Trophoblast cell (in vitro differentiated cells and primary cell): ENCODE results near the gene S100A13.
"Not testable (repeated sequence)": the region's sequence is repeated elsewhere in the genome, so short reads cannot be mapped to it uniquely, and the experiment has no call there.

ENCODE experiments used
- DNase-seq, 2 donors: peaks; one replicate each; pipeline ENCODE4 v3.0.0-alpha.2; 2016
- H2AFZ ChIP-seq: 2 replicates; pipeline ENCODE4 v1.6.1; 2013; ENCODE audit warnings: low read length, moderate library complexity, mild to moderate bottlenecking; ENCODE audit not compliant: insufficient read depth, poor library complexity
- H2AK5ac ChIP-seq: 2 replicates; pipeline ENCODE4 v1.6.1; 2013; ENCODE audit warnings: mild to moderate bottlenecking, low read length
- H2BK120ac ChIP-seq: 2 replicates; pipeline ENCODE4 v1.6.1; 2013; ENCODE audit warnings: low read length, mild to moderate bottlenecking, moderate library complexity; ENCODE audit not compliant: insufficient read depth, poor library complexity
- H2BK12ac ChIP-seq: 2 replicates; pipeline ENCODE4 v1.6.1; 2013; ENCODE audit warnings: mild to moderate bottlenecking, low read length, moderate library complexity
- H2BK5ac ChIP-seq: 2 replicates; pipeline ENCODE4 v1.6.1; 2013; ENCODE audit warnings: low read length, low read depth, moderate library complexity, mild to moderate bottlenecking; ENCODE audit not compliant: poor library complexity
- H3K14ac ChIP-seq: 2 replicates; pipeline ENCODE4 v1.6.1; 2013; ENCODE audit warnings: mild to moderate bottlenecking, low read length
- H3K18ac ChIP-seq: 2 replicates; pipeline ENCODE4 v1.6.1; 2013; ENCODE audit warnings: mild to moderate bottlenecking, low read length
- H3K23ac ChIP-seq: 2 replicates; pipeline ENCODE4 v1.6.1; 2013; ENCODE audit warnings: low read length
- H3K27ac ChIP-seq: 2 replicates; pipeline ENCODE4 v1.5.1; 2013; ENCODE audit warnings: low read depth, mild to moderate bottlenecking, inconsistent platforms, low read length, moderate library complexity
- H3K27me3 ChIP-seq: 2 replicates; pipeline ENCODE4 v1.6.1; 2013; ENCODE audit warnings: inconsistent platforms, mild to moderate bottlenecking, low read length, moderate library complexity; ENCODE audit not compliant: insufficient read depth
- H3K36me3 ChIP-seq, 2 experiments: 1 replicate in 1 of 2; 2 replicates in 1 of 2; pipeline ENCODE4 v1.6.1; 2013; ENCODE audit warnings: low read length in 2 of 2, mild to moderate bottlenecking in 2 of 2, moderate library complexity in 1 of 2; ENCODE audit not compliant: insufficient read depth in 2 of 2, control insufficient read depth in 1 of 2
- H3K4ac ChIP-seq: 2 replicates; pipeline ENCODE4 v1.6.1; 2013; ENCODE audit warnings: low read depth, mild to moderate bottlenecking, low read length, moderate library complexity
- H3K4me1 ChIP-seq, 2 experiments: 1 replicate in 1 of 2; 2 replicates in 1 of 2; pipeline ENCODE4 v1.6.1; 2013; ENCODE audit warnings: low read length in 2 of 2, mild to moderate bottlenecking in 2 of 2, moderate library complexity in 1 of 2; ENCODE audit not compliant: insufficient read depth in 2 of 2, control insufficient read depth in 1 of 2
- H3K4me2 ChIP-seq: 2 replicates; pipeline ENCODE4 v1.6.1; 2013; ENCODE audit warnings: inconsistent platforms, mild to moderate bottlenecking, low read length, moderate library complexity
- H3K4me3 ChIP-seq: 2 replicates; pipeline ENCODE4 v1.5.1; 2013; ENCODE audit warnings: mild to moderate bottlenecking, low read depth, low read length, inconsistent platforms
- H3K79me1 ChIP-seq: one replicate; pipeline ENCODE4 v1.6.1; 2013; ENCODE audit warnings: low read length
- H3K79me2 ChIP-seq: 2 replicates; pipeline ENCODE4 v1.6.1; 2013; ENCODE audit warnings: low read length, mild to moderate bottlenecking; ENCODE audit not compliant: control insufficient read depth, insufficient read depth, poor library complexity
- H3K9ac ChIP-seq: 2 replicates; pipeline ENCODE4 v1.6.1; 2013; ENCODE audit warnings: mild to moderate bottlenecking, low read length
- H3K9me3 ChIP-seq: 2 replicates; pipeline ENCODE4 v1.6.1; 2013; ENCODE audit warnings: low read depth, mild to moderate bottlenecking, control low read depth, inconsistent platforms, low read length; ENCODE audit not compliant: insufficient read depth
- H4K12ac ChIP-seq: 2 replicates; pipeline ENCODE4 v1.6.1; 2013; ENCODE audit warnings: low read depth, mild to moderate bottlenecking, low read length, moderate library complexity
- H4K8ac ChIP-seq: 2 replicates; pipeline ENCODE4 v1.6.1; 2013; ENCODE audit warnings: low read depth, mild to moderate bottlenecking, low read length, moderate library complexity
- H4K91ac ChIP-seq: one replicate; pipeline ENCODE4 v1.6.1; 2013; ENCODE audit warnings: low read depth, mild to moderate bottlenecking, low read length, moderate library complexity
- WGBS: extraction: QIAGEN DNeasy Blood & Tissue Kit; methylation state at CpG from one replicate; pipeline ENCODE4 v1.1.7; 2013; ENCODE audit warnings: missing lambda C conversion rate; ENCODE audit not compliant: insufficient read length, insufficient coverage; ENCODE audit errors: extremely low coverage; 5-methylcytosine and 5-hydroxymethylcytosine counted together

S100A13 gene

GRCh38 chr1:153670257-153670858, 43.1 kb upstream of the S100A13 start:
- Histone ChIP-seq H4K8ac (peak overlapping the region; percentile 85), H4K91ac (peak overlapping the region; percentile 88), H2BK5ac (peak overlapping the region; percentile 55), H3K79me1 (peaks cover 5% of the 10 kb centered on the region), H2BK120ac (peak overlapping the region; percentile 19), H3K14ac (peak overlapping the region; percentile 82), H3K4me1 (peaks cover 0 to 2% of the 10 kb centered on the region in 2 experiments), H3K27ac (peak overlapping the region; percentile 1), H3K23ac (no peak overlapping the region), H3K36me3 (peaks cover 28 to 35% of the 10 kb centered on the region in 2 experiments), H3K4ac (peak overlapping the region; percentile 96), H3K9me3 (no peaks in the 10 kb centered on the region), H3K4me3 (peak overlapping the region; percentile 92), H4K12ac (peak overlapping the region; percentile 43), H3K9ac (peak overlapping the region; percentile 95), H2AK5ac (peak overlapping the region; percentile 73), H3K27me3 (no peaks in the 10 kb centered on the region), H2AFZ (peak overlapping the region; percentile 8), H3K18ac (peak overlapping the region; percentile 63), H3K4me2 (peak overlapping the region; percentile 93), H3K79me2 (peaks cover 8% of the 10 kb centered on the region), H2BK12ac (no peak overlapping the region)
- WGBS, result no CpG with 5 or more reads among the region's 22 CpGs
- no peak for DNase-seq

- Histone ChIP-seq H2BK5ac (no peak overlapping the region), H4K8ac (no peak overlapping the region), H4K12ac (no peak overlapping the region), H3K36me3 (peaks cover 29 to 41% of the 10 kb centered on the region in 2 experiments), H2AK5ac (no peak overlapping the region), H2BK120ac (no peak overlapping the region), H3K27ac (no peak overlapping the region), H3K4me1 (peaks cover 0 to 2% of the 10 kb centered on the region in 2 experiments), H3K9me3 (no peaks in the 10 kb centered on the region), H3K14ac (no peak overlapping the region), H4K91ac (no peak overlapping the region), H3K4me3 (no peak overlapping the region), H3K79me1 (peaks cover 5% of the 10 kb centered on the region), H3K4ac (peak overlapping the region; percentile 52), H2AFZ (no peak overlapping the region), H2BK12ac (no peak overlapping the region), H3K27me3 (no peaks in the 10 kb centered on the region), H3K18ac (no peak overlapping the region), H3K9ac (no peak overlapping the region), H3K4me2 (peak overlapping the region; percentile 93), H3K79me2 (peaks cover 8% of the 10 kb centered on the region), H3K23ac (no peak overlapping the region)
- no peak for DNase-seq
- WGBS, result no CpG with 5 or more reads among the region's 6 CpGs
Measured at GRCh38 chr1:153669606-153670005, 42.3 kb upstream of the S100A13 start.

DNA sequence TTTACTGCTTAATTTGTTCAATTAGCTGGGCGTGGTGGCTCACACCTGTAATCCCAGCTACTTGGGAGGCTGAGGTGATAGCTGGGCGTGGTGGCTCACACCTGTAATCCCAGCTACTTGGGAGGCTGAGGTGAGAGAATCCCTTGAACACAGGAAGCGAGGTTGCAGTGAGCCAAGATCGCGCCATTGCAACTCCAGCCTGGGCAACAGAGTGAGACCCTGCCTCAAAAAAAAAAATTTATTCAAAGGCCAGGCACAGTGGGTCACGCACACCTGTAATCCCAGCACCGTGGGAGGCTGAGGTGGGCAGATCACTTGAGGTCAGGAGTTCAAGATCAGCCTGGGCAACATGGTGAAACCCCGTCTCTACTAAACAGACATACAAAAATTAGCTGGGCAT, 41.4 kb upstream of the S100A13 start:
- H4K91ac ChIP-seq, H3K27me3 ChIP-seq, H3K4me1 ChIP-seq, H2AFZ ChIP-seq, H3K4me3 ChIP-seq, H2BK12ac ChIP-seq, H3K23ac ChIP-seq, H3K79me2 ChIP-seq, DNase-seq, H3K14ac ChIP-seq, H4K8ac ChIP-seq, H2BK120ac ChIP-seq, H3K18ac ChIP-seq, H3K27ac ChIP-seq, H2AK5ac ChIP-seq, H3K9me3 ChIP-seq, H3K79me1 ChIP-seq, H2BK5ac ChIP-seq, H3K4me2 ChIP-seq, H3K9ac ChIP-seq, H4K12ac ChIP-seq: not testable (repeated sequence)
- Histone ChIP-seq H3K36me3 (peaks cover 34 to 50% of the 10 kb centered on the region in 2 experiments), H3K4ac (peak overlapping the region; percentile 67)
- no CpG with 5 or more reads among the region's 8 CpGs for WGBS

- Histone ChIP-seq H3K27me3 (no peaks in the 10 kb centered on the region), H4K12ac (no peak overlapping the region), H3K4me2 (no peak overlapping the region), H3K4me1 (peaks cover 0 to 2% of the 10 kb centered on the region in 2 experiments), H3K9me3 (no peaks in the 10 kb centered on the region), H3K14ac (no peak overlapping the region), H2BK12ac (no peak overlapping the region), H3K23ac (no peak overlapping the region), H4K91ac (no peak overlapping the region), H3K4me3 (no peak overlapping the region), H3K79me1 (peaks cover 5% of the 10 kb centered on the region), H3K36me3 (peaks cover 43 to 60% of the 10 kb centered on the region in 2 experiments), H4K8ac (no peak overlapping the region), H2AFZ (no peak overlapping the region), H2BK5ac (no peak overlapping the region), H3K4ac (no peak overlapping the region), H3K18ac (no peak overlapping the region), H3K79me2 (peaks cover 8% of the 10 kb centered on the region), H2BK120ac (no peak overlapping the region), H3K27ac (no peak overlapping the region), H2AK5ac (no peak overlapping the region), H3K9ac (no peak overlapping the region)
- DNase-seq, result no peak
- no CpG with 5 or more reads among the region's 4 CpGs for WGBS
Measured at GRCh38 chr1:153667439-153667838, 40.1 kb upstream of the S100A13 start.
